ENCODE results near the gene SCN3A.

- TF ChIP-seq CTCF (conservative IDR thresholded peaks at IDR 0.05) = no peak
- TF ChIP-seq ZFX (IDR thresholded peaks at IDR 0.05) = no peak
Measured at GRCh38 chr2:165251366-165251765, 47.5 kb upstream of the SCN3A start.

Data from C4-2B (cell line).